ENCODE measurements around the gene C1GALT1.

- TF ChIP-seq, protein P1, sequence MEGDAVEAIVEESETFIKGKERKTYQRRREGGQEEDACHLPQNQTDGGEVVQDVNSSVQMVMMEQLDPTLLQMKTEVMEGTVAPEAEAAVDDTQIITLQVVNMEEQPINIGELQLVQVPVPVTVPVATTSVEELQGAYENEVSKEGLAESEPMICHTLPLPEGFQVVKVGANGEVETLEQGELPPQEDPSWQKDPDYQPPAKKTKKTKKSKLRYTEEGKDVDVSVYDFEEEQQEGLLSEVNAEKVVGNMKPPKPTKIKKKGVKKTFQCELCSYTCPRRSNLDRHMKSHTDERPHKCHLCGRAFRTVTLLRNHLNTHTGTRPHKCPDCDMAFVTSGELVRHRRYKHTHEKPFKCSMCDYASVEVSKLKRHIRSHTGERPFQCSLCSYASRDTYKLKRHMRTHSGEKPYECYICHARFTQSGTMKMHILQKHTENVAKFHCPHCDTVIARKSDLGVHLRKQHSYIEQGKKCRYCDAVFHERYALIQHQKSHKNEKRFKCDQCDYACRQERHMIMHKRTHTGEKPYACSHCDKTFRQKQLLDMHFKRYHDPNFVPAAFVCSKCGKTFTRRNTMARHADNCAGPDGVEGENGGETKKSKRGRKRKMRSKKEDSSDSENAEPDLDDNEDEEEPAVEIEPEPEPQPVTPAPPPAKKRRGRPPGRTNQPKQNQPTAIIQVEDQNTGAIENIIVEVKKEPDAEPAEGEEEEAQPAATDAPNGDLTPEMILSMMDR (IDR thresholded peaks at IDR 0.05; ENCODE audit: extremely low read depth in 1 of 2, insufficient read depth in 1 of 2, low read depth in 1 of 2, low read length in 2 of 2) = no peak
- no peak for TF ChIP-seq EZH2 (IDR thresholded peaks at IDR 0.05; ENCODE audit: borderline replicate concordance, low read depth, low read length, severe bottlenecking)
- TF ChIP-seq, protein P2, sequence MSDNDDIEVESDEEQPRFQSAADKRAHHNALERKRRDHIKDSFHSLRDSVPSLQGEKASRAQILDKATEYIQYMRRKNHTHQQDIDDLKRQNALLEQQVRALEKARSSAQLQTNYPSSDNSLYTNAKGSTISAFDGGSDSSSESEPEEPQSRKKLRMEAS (IDR thresholded peaks at IDR 0.05; ENCODE audit: insufficient read depth, insufficient read length) = no peak
- TF ChIP-seq JUN (IDR thresholded peaks at IDR 0.05; ENCODE audit: borderline replicate concordance, insufficient read depth, insufficient read length, low read depth) = no peak
These were observed 30.5 kb upstream of the C1GALT1 start for GRCh38 chr7:7151865-7152264.

Measured in endothelial cell of umbilical vein (primary cell).